Astrocyte of the spinal cord (primary cell): ENCODE results near the gene INPP5A.

Experiments
- DNase-seq: peaks from one replicate; pipeline ENCODE4 v3.0.0; 2011; ENCODE audit warnings: low read depth, low spot score
- H3K4me3 ChIP-seq: 2 replicates; pipeline ENCODE4 v1.5.1; 2011; ENCODE audit warnings: low read depth, mild to moderate bottlenecking, low read length, moderate library complexity
- in situ Hi-C: cut with HindIII; loops from 2 replicates; pipeline ENCODE4 v1.10.0; 2017; ENCODE audit warnings: low sequenced_read_pairs
- TF ChIP-seq, protein P1 (sequence below): IDR thresholded peaks from 2 replicates; pipeline ENCODE4 v1.5.1; 2012; ENCODE audit warnings: low read depth, mild to moderate bottlenecking, low read length, inconsistent platforms

INPP5A gene

DNA sequence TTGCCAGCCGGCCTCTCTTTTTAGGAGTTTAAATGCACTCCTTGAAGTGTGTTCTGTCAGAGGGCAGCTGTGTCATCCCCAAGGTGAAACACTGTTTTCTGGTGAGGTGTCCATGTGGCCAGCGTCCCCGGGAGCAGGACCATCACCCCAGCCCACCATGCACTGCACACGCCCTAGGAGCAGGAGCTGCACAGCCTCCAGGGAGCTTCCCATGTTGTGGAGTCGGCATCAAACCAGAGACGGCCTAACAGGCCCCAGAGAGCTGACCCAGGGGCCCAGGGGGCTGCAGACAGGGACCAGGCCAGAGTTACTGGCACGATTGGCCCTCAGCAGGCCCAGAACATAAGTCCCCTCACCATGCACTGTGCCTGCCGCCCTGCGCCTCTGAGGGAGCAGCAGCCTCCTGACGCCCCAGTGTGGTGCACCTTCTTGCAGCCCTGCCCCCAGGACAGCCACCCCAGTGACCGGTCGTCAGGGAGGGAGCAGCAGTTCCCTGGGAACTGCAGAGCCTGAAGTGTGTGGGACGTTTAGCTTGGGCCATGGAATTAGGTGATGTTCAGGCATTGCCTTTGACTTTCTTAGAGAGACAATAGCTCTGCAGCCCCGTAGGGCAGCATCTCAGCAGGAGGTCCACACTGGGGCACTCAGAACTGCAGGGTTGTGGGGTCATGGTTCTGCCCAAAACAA is 150.4 kb downstream of the INPP5A start:
- TF ChIP-seq, protein P1, sequence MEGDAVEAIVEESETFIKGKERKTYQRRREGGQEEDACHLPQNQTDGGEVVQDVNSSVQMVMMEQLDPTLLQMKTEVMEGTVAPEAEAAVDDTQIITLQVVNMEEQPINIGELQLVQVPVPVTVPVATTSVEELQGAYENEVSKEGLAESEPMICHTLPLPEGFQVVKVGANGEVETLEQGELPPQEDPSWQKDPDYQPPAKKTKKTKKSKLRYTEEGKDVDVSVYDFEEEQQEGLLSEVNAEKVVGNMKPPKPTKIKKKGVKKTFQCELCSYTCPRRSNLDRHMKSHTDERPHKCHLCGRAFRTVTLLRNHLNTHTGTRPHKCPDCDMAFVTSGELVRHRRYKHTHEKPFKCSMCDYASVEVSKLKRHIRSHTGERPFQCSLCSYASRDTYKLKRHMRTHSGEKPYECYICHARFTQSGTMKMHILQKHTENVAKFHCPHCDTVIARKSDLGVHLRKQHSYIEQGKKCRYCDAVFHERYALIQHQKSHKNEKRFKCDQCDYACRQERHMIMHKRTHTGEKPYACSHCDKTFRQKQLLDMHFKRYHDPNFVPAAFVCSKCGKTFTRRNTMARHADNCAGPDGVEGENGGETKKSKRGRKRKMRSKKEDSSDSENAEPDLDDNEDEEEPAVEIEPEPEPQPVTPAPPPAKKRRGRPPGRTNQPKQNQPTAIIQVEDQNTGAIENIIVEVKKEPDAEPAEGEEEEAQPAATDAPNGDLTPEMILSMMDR, result no peak
- in situ Hi-C loops, result no loop called here
- DNase-seq, result no peak
- H3K4me3 ChIP-seq, result no peak overlapping the region

DNA sequence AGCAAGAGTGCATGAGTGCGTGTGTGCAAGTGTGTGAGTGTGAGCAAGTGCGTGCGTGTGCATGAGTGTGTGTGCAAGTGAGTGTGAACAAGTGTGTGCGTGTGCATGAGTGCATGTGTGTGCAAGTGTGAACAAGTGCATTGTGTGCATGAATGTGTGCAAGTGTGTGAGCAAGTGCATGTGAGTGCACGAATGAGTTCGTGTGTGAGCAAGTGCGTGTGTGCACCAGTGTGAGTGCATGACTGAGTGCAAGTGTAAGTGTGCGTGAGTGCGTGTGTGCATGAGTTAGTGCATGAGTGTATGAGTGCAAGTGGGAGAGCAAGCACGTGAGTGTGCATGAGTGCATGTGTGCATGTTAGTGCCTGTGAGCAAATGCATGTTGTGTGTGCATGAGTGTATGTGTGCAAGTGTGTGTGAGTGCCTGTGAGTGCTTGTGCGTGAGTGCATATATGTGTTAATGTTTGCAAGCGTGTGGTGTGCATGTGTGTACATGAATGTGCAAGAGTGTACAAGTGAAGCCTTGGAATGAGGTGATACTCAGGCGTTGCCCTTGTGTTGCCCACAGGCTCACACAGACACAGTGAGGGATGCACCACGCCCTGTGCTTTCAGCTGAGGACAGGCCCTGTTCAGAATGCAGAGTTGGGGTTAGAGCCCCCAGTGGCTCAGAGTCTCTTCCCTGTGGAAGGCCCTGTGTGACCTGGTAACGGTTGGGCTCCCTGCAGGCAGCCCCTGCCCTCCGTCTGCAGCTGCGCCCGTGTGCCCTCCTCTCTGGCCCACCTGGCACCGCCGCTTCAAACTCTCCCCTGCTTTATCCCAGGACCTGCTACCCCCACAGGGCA is 151.2 kb downstream of the INPP5A start:
- in situ Hi-C loops, result no loop called here
- H3K4me3 ChIP-seq, result no peak overlapping the region
- TF ChIP-seq, protein P1, result no peak
- no peak for DNase-seq

DNA sequence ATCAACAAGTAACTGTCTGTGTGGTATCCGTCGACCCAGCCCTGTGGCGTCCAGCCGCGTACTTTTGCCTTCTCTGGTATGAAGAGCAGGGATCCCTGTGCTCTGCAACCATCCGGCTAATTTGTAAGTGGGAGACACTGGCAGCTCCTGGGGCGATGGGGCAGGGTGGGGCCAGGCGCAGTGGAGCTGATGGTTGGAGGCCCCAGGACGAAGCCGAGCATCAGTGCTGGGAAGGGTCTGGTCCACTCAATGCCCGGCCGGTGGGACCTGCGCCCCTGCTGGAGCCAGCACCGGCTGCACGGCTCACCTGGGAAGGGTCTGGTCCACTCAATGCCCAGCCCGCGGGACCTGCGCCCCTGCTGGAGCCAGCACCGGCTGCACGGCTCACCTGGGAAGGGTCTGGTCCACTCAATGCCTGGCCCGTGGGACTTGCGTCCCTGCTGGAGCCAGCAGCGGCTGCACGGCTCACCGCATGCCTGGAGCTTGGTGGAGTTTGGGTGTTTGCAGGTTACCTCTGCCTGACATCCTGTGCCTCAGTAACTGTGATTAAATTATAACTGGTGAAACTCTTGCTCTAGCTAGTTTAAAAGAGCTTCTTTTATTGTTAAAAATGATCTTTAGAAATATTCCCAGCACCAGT is 152.3 kb downstream of the INPP5A start:
- in situ Hi-C loops, result no loop called here
- TF ChIP-seq, protein P1, result no peak
- DNase-seq, result no peak

DNA sequence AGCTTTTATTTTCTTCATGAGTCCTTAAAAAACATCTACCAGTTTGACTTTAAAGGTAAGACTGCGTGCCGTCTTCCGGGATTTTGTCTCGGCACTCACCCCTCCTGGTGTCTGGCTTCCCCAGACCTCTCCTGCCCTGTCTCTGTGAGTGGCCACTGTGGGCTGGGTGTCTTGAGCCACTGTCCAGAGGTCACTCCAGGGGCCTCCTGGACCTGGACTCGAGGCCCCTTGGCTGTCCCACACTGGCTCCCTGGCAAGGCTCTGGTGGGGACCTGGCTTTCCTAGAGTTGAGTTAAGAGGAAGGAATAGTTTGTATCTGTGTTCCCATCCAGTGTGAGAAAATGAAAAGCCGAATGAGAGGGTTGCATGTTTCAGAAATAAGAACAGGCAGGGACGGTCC is 152.8 kb downstream of the INPP5A start:
- no peak for DNase-seq
- TF ChIP-seq, protein P1, result no peak
- in situ Hi-C loops, result no loop called here
- no peak overlapping the region for H3K4me3 ChIP-seq

More for the DNA sequence above, 152.3 kb downstream of the INPP5A start:
- H3K4me3 ChIP-seq, result no peak overlapping the region

DNA sequence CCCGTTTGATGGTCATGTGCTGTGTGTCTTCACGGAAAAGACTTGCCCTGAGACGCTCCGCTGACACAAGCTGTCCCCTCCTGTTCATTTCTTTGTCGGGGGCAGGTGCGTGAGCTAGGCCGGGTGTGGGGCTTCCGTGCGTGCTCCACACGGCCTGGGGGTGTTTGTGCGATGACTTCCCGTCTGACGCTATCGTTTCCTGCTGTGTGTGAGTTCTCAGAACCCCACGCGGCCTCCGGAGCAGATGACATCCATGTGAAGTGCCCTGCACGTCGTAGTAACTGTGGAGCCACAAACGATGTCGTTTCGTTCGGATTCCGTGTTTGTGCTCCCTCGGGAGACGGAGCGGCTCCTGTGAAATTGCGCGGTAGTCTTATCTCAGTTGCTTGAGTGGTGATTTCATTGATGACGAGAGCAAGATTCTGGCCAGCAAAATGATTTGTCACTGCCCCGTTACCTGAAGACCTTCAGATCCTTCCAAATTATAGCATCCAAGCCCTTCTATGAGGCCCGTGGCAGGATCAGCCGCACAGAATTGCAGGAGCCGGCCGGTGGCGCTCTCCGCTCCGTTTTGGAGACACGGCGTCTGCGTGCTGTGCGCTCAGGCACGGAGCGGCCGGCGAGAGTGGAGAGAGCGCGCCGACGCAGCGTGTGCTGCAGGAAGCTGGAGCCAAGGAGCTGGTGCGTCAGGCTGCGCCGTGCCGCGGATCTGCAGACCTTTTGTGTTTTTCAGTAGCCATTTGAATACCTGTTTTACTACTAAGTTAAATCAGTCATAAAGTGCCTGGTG is 153.4 kb downstream of the INPP5A start:
- TF ChIP-seq, protein P1, result no peak
- in situ Hi-C loops, result no loop called here
- no peak for DNase-seq
- no peak overlapping the region for H3K4me3 ChIP-seq

DNA sequence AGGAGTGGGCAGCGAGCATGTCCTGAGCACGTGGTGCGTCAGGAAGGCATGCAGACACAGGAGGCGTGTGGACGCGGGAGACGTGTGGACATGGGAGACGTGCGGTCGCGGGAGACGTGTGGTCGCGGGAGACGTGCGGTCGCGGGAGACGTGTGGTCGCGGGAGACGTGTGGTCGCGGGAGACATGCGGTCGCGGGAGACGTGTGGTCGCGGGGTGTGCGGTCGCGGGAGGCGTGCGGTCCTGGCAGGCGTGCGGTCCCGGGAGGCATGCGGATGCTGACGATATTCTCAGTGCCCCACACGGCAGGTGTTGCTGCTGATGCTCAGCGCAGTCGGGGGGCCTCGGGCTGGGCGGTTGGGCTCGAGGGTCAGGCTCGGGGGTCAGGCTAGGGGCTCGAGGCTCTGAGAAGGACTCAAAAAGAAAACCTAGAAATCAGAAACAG is 154.1 kb downstream of the INPP5A start:
- TF ChIP-seq, protein P1, result no peak
- no peak for DNase-seq
- in situ Hi-C loops, result no loop called here
- H3K4me3 ChIP-seq, result no peak overlapping the region
